PC-3 (cell line): ENCODE measurements around the gene SLC7A6.

ENCODE experiments used
- EZH2 ChIP-seq: fragments of 300-600 bp; sonication (generic); IDR thresholded peaks from one replicate; pipeline ENCODE4 v1.6.1; 2017; ENCODE audit warnings: antibody characterized with exemption, mild to moderate bottlenecking, low read length; ENCODE audit not compliant: unreplicated experiment
- TF ChIP-seq, protein P1 (sequence below): fragments of 300-600 bp; sonication (generic); conservative IDR thresholded peaks from 2 replicates; pipeline ENCODE4 v1.5.1; 2017; ENCODE audit warnings: antibody characterized with exemption, low read depth, mild to moderate bottlenecking, low read length

DNA sequence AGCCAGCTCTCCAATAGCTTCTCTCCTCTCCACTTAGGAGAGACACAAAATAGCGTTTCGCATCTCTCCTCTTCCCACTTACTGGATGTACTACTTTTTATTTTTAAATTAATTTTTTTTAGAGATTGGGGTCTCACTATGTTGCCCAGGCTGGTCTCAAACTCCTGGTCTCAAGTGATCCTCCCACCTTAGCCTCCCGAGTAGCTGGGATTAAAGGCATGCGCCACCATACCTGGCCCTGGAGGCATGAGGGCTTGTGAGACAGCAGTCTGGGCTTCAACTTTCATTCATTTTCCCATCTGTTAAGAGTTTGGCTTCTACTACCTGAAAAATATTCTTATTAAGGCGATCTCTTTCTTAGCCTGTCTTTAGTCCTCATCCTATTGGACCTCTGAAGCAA, 28.1 kb downstream of the SLC7A6 start:
- TF ChIP-seq, protein P1, sequence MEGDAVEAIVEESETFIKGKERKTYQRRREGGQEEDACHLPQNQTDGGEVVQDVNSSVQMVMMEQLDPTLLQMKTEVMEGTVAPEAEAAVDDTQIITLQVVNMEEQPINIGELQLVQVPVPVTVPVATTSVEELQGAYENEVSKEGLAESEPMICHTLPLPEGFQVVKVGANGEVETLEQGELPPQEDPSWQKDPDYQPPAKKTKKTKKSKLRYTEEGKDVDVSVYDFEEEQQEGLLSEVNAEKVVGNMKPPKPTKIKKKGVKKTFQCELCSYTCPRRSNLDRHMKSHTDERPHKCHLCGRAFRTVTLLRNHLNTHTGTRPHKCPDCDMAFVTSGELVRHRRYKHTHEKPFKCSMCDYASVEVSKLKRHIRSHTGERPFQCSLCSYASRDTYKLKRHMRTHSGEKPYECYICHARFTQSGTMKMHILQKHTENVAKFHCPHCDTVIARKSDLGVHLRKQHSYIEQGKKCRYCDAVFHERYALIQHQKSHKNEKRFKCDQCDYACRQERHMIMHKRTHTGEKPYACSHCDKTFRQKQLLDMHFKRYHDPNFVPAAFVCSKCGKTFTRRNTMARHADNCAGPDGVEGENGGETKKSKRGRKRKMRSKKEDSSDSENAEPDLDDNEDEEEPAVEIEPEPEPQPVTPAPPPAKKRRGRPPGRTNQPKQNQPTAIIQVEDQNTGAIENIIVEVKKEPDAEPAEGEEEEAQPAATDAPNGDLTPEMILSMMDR, result no peak
- no peak for TF ChIP-seq EZH2
